H9 (cell line): ENCODE measurements around the gene USP34. TPM values are rescaled to one million over a fixed set of nuclear protein-coding genes. Genes with fewer than 3 reads are reported as not detected.

Experiments
- DNase-seq: peaks from one replicate; pipeline ENCODE4 v3.0.0-alpha.2; 2017
- H2AFZ ChIP-seq: one replicate; pipeline ENCODE4 v1.6.1; 2013; ENCODE audit warnings: mild to moderate bottlenecking, low read length, control low read depth, moderate library complexity
- H2AK5ac ChIP-seq: 2 replicates; pipeline ENCODE4 v1.6.1; 2013; ENCODE audit warnings: low read length, control low read depth, mixed read lengths; ENCODE audit not compliant: insufficient read length
- H2BK120ac ChIP-seq: one replicate; pipeline ENCODE4 v1.6.1; 2013; ENCODE audit warnings: low read depth, mild to moderate bottlenecking, low read length, control low read depth, inconsistent platforms; ENCODE audit not compliant: poor library complexity, severe bottlenecking
- H2BK12ac ChIP-seq: 2 replicates; pipeline ENCODE4 v1.6.1; 2013; ENCODE audit warnings: low read length, control low read depth, mixed read lengths, low read depth; ENCODE audit not compliant: insufficient read length
- H2BK15ac ChIP-seq: 2 replicates; pipeline ENCODE4 v1.6.1; 2013; ENCODE audit warnings: low read depth, low read length, control low read depth
- H2BK20ac ChIP-seq: one replicate; pipeline ENCODE4 v1.6.1; 2013; ENCODE audit warnings: low read depth, mild to moderate bottlenecking, low read length, control low read depth, inconsistent platforms; ENCODE audit not compliant: poor library complexity, severe bottlenecking
- H2BK5ac ChIP-seq: 2 replicates; pipeline ENCODE4 v1.6.1; 2013; ENCODE audit warnings: low read length, control low read depth, mixed read lengths; ENCODE audit not compliant: insufficient read length
- H3K14ac ChIP-seq: 2 replicates; pipeline ENCODE4 v1.6.1; 2013; ENCODE audit warnings: low read length, control low read depth; ENCODE audit not compliant: insufficient read depth
- H3K18ac ChIP-seq: 2 replicates; pipeline ENCODE4 v1.6.1; 2013; ENCODE audit warnings: low read depth, mild to moderate bottlenecking, mixed read lengths, low read length, control low read depth; ENCODE audit not compliant: insufficient read length
- H3K23ac ChIP-seq: 2 replicates; pipeline ENCODE4 v1.6.1; 2013; ENCODE audit warnings: low read length, control low read depth, mixed read lengths, low read depth; ENCODE audit not compliant: insufficient read length
- H3K23me2 ChIP-seq: 2 replicates; pipeline ENCODE4 v1.6.1; 2013; ENCODE audit warnings: low read depth, mild to moderate bottlenecking, mixed read lengths, low read length, control low read depth; ENCODE audit not compliant: insufficient read length, poor library complexity, severe bottlenecking
- H3K27ac ChIP-seq: 2 replicates; pipeline ENCODE4 v1.5.1; 2013; ENCODE audit warnings: low read length, control low read depth, mixed read lengths, low read depth; ENCODE audit not compliant: insufficient read length
- H3K27me3 ChIP-seq: 2 replicates; pipeline ENCODE4 v1.6.1; 2013; ENCODE audit warnings: low read length, control low read depth, inconsistent platforms; ENCODE audit not compliant: insufficient read depth
- H3K4ac ChIP-seq: 2 replicates; pipeline ENCODE4 v1.6.1; 2013; ENCODE audit warnings: low read depth, mild to moderate bottlenecking, control low read depth, inconsistent platforms, low read length, moderate library complexity
- H3K4me1 ChIP-seq: 2 replicates; pipeline ENCODE4 v1.6.1; 2013; ENCODE audit warnings: low read length, control low read depth, inconsistent platforms; ENCODE audit not compliant: insufficient read depth
- H3K4me2 ChIP-seq: 2 replicates; pipeline ENCODE4 v1.6.1; 2013; ENCODE audit warnings: low read length, control low read depth, mixed read lengths; ENCODE audit not compliant: insufficient read length, insufficient read depth
- H3K56ac ChIP-seq: 2 replicates; pipeline ENCODE4 v1.6.1; 2013; ENCODE audit warnings: low read depth, mild to moderate bottlenecking, mixed read lengths, low read length, control low read depth; ENCODE audit not compliant: insufficient read length
- H3K79me1 ChIP-seq: 2 replicates; pipeline ENCODE4 v1.6.1; 2013; ENCODE audit warnings: low read depth, mild to moderate bottlenecking, moderate library complexity, low read length, control low read depth, inconsistent platforms; ENCODE audit not compliant: insufficient read depth, poor library complexity, severe bottlenecking
- H3K79me2 ChIP-seq: 2 replicates; pipeline ENCODE4 v1.6.1; 2013; ENCODE audit warnings: low read length, control low read depth, inconsistent platforms; ENCODE audit not compliant: insufficient read depth
- H3K9ac ChIP-seq: 2 replicates; pipeline ENCODE4 v1.6.1; 2013; ENCODE audit warnings: low read length, control low read depth, mixed read lengths; ENCODE audit not compliant: insufficient read length; ENCODE audit errors: extremely low read depth
- H3K9me3 ChIP-seq: one replicate; pipeline ENCODE4 v1.6.1; 2013; ENCODE audit warnings: low read depth, low read length, inconsistent platforms; ENCODE audit not compliant: control insufficient read depth
- H3T11ph ChIP-seq: one replicate; pipeline ENCODE4 v1.6.1; 2013; ENCODE audit warnings: mild to moderate bottlenecking, low read length, control low read depth, inconsistent platforms
- H4K20me1 ChIP-seq: one replicate; pipeline ENCODE4 v1.6.1; 2013; ENCODE audit not compliant: control insufficient read depth, insufficient read length, insufficient read depth
- H4K5ac ChIP-seq: 2 replicates; pipeline ENCODE4 v1.6.1; 2013; ENCODE audit warnings: low read depth, mild to moderate bottlenecking, mixed read lengths, low read length, control low read depth; ENCODE audit not compliant: insufficient read length
- H4K8ac ChIP-seq: replicated peaks from 2 replicates; pipeline ENCODE4 v1.6.1; 2013; ENCODE audit warnings: low read length, control low read depth, mixed read lengths, low read depth; ENCODE audit not compliant: insufficient read length
- H4K91ac ChIP-seq: 2 replicates; pipeline ENCODE4 v1.6.1; 2013; ENCODE audit warnings: low read depth, mild to moderate bottlenecking, moderate library complexity, mixed read lengths, low read length, control low read depth; ENCODE audit not compliant: insufficient read length
- H3K27ac Mint-ChIP-seq, 3 experiments: 2 replicates in 2 of 3; 3 replicates in 1 of 3; pipeline ENCODE4 v1.8.0; 2020 to 2021; ENCODE audit warnings: mixed read lengths in 3 of 3, mild to moderate bottlenecking in 1 of 3, moderate library complexity in 1 of 3
- H3K27me3 Mint-ChIP-seq: 2 replicates; pipeline ENCODE4 v1.8.0; 2021; ENCODE audit warnings: low read depth, mild to moderate bottlenecking, moderate library complexity, mixed read lengths
- H3K36me3 Mint-ChIP-seq, 3 experiments: 2 replicates in 2 of 3; 3 replicates in 1 of 3; pipeline ENCODE4 v1.8.0; 2020 to 2021; ENCODE audit warnings: low read depth in 3 of 3, mixed read lengths in 3 of 3; ENCODE audit not compliant: insufficient read depth in 1 of 3
- H3K4me1 Mint-ChIP-seq, 2 experiments: 2 replicates each; pipeline ENCODE4 v1.8.0; 2020; ENCODE audit warnings: mixed read lengths in 2 of 2
- H3K4me3 Mint-ChIP-seq, 2 experiments: 2 replicates in 1 of 2; 3 replicates in 1 of 2; pipeline ENCODE4 v1.8.0; 2020 to 2021; ENCODE audit warnings: mild to moderate bottlenecking in 2 of 2, mixed read lengths in 2 of 2, moderate library complexity in 1 of 2
- H3K9me3 Mint-ChIP-seq, 2 experiments: 2 replicates in 1 of 2; 3 replicates in 1 of 2; pipeline ENCODE4 v1.8.0; 2020; ENCODE audit warnings: mild to moderate bottlenecking in 2 of 2, mixed read lengths in 2 of 2, moderate library complexity in 1 of 2
- WGBS: extraction: QIAGEN DNeasy Blood & Tissue Kit; methylation state at CpG from one replicate; pipeline ENCODE4 v1.1.7; 2013; ENCODE audit warnings: missing lambda C conversion rate, low lambda C conversion rate, mixed read lengths; ENCODE audit not compliant: insufficient read length; ENCODE audit errors: extremely low coverage; 5-methylcytosine and 5-hydroxymethylcytosine counted together
- total RNA-seq: library from RNA; stranded (reverse); gene quantifications from 2 replicates; pipeline ENCODE4 v1.2.1, GENCODE V29; 2021
- TF ChIP-seq, protein P1 (sequence below): fragments of 200-600 bp; sonication (generic); conservative IDR thresholded peaks from 3 replicates; pipeline ENCODE4 v1.8.0; 2021; ENCODE audit warnings: antibody characterized with exemption, mild to moderate bottlenecking

Gene USP34
- total RNA-seq, 1 experiment from 2014 or later: 93.9 TPM

DNA sequence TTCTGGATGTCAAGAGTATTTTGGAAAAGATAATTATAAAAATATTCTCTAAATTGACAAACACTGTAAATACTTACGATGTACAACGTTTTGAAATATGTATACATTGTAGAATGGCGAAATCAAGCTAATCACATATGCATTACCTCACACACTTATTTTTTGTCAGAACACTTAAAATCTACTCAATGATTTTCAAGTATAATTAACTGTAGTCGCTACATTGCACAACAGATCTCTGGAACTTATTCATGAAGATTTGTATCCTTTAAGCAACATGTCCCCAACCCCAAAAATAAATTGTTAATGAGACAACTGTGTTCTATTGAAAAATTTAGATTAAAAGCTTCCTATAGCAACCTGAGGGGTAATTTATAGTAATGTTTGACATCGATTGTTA, 249.1 kb downstream of the USP34 start:
- Histone ChIP-seq H3K27me3 (no peaks in the 10 kb centered on the region), H2AFZ (no peak overlapping the region)
- H3K4me3 Mint-ChIP-seq: no peak overlapping the region

More for the DNA sequence above, 249.1 kb downstream of the USP34 start:
- Histone ChIP-seq H3K23me2 (no peaks in the 10 kb centered on the region), H4K91ac (no peak overlapping the region), H3K79me1 (no peaks in the 10 kb centered on the region), H3K56ac (no peak overlapping the region), H3K27ac (no peak overlapping the region), H3K14ac (no peak overlapping the region), H3K9me3 (no peaks in the 10 kb centered on the region), H2AK5ac (no peak overlapping the region), H4K20me1 (no peaks in the 10 kb centered on the region), H2BK20ac (no peak overlapping the region), H3K4me2 (no peak overlapping the region), H3K4ac (no peak overlapping the region), H3K23ac (no peak overlapping the region), H3K9ac (no peak overlapping the region), H2BK120ac (no peak overlapping the region), H3K4me1 (no peaks in the 10 kb centered on the region), H4K5ac (no peak overlapping the region), H3K79me2 (no peaks in the 10 kb centered on the region), H4K8ac (no peak overlapping the region), H3T11ph (no peak overlapping the region), H2BK15ac (no peak overlapping the region), H2BK12ac (no peak overlapping the region), H2BK5ac (no peak overlapping the region), H3K18ac (no peak overlapping the region)
- Mint-ChIP-seq H3K27ac (no peak overlapping the region; a peak in 1 of 7 replicates), H3K36me3 (peaks cover 16 to 70% (median 44%) of the 10 kb centered on the region in 3 experiments; a peak in 6 of 7 replicates), H3K9me3 (no peaks in the 10 kb centered on the region), H3K27me3 (no peaks in the 10 kb centered on the region), H3K4me1 (peaks cover 0 to 2% of the 10 kb centered on the region in 2 experiments; a peak in 1 of 4 replicates)
- DNase-seq: no peak
- TF ChIP-seq, protein P1, sequence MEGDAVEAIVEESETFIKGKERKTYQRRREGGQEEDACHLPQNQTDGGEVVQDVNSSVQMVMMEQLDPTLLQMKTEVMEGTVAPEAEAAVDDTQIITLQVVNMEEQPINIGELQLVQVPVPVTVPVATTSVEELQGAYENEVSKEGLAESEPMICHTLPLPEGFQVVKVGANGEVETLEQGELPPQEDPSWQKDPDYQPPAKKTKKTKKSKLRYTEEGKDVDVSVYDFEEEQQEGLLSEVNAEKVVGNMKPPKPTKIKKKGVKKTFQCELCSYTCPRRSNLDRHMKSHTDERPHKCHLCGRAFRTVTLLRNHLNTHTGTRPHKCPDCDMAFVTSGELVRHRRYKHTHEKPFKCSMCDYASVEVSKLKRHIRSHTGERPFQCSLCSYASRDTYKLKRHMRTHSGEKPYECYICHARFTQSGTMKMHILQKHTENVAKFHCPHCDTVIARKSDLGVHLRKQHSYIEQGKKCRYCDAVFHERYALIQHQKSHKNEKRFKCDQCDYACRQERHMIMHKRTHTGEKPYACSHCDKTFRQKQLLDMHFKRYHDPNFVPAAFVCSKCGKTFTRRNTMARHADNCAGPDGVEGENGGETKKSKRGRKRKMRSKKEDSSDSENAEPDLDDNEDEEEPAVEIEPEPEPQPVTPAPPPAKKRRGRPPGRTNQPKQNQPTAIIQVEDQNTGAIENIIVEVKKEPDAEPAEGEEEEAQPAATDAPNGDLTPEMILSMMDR: no peak
- WGBS: no CpG with 5 or more reads among the region's 5 CpGs
